Uterus (tissue), 4 donors: ENCODE results near the gene SLC22A23. TPM values are rescaled to one million over a fixed set of nuclear protein-coding genes. Genes with fewer than 3 reads are reported as not detected.
A peak's percentile ranks its signal among the peaks of the same experiment; 100 is the strongest.

Experiments used
- DNase-seq, 2 donors: peaks; one replicate each; pipeline ENCODE4 v3.0.0-alpha.2; 2019 to 2020
- H3K27ac ChIP-seq, 2 donors: fragments of 200-600 bp; sonication (generic); 1 replicate in 1 of 2; 2 replicates in 1 of 2; pipeline ENCODE4 v1.5.1; 2016 to 2018
- H3K27me3 ChIP-seq, 2 donors: fragments of 200-600 bp; sonication (generic); one replicate each; pipeline ENCODE4 v1.5.1; 2018 to 2019; ENCODE audit warnings: control low read depth in 1 of 2
- H3K36me3 ChIP-seq, 2 donors: fragments of 200-600 bp; sonication (generic); one replicate each; pipeline ENCODE4 v1.5.1; 2019; ENCODE audit warnings: control low read depth in 1 of 2
- H3K4me1 ChIP-seq, 2 donors: fragments of 200-600 bp; sonication (generic); one replicate each; pipeline ENCODE4 v1.5.1; 2018 to 2019; ENCODE audit warnings: control low read depth in 1 of 2
- H3K4me3 ChIP-seq, 2 donors: fragments of 200-600 bp; sonication (generic); 1 replicate in 1 of 2; 2 replicates in 1 of 2; pipeline ENCODE4 v1.5.1; 2018 to 2019; ENCODE audit warnings: mild to moderate bottlenecking in 1 of 2
- H3K9me3 ChIP-seq, 2 donors: fragments of 200-600 bp; sonication (generic); one replicate each; pipeline ENCODE4 v1.5.1; 2019; ENCODE audit warnings: control low read depth in 1 of 2
- CTCF ChIP-seq, 4 experiments: fragments of 200-600 bp in 2 of 4; fragments of 450-650 bp in 2 of 4; sonication (generic) in 2 of 4; IDR thresholded peaks; one replicate each; pipeline ENCODE4 v1.5.1; 2016 to 2019; ENCODE audit warnings: antibody characterized with exemption in 4 of 4, mild to moderate bottlenecking in 2 of 4, moderate library complexity in 1 of 4
- POLR2A ChIP-seq, 2 donors: fragments of 450-650 bp; IDR thresholded peaks; one replicate each; pipeline ENCODE4 v1.6.1; 2016; ENCODE audit warnings: antibody characterized with exemption in 2 of 2, mild to moderate bottlenecking in 1 of 2, moderate library complexity in 1 of 2
- intact Hi-C: fragments of 100-400 bp; cut with DNase I; formaldehyde crosslinking; loops from one replicate; pipeline ENCODE4 v1.15.1; 2023; ENCODE audit warnings: low total_unique reads
- total RNA-seq, 4 donors: library from RNA; depleted of rRNA in 3 of 4; stranded (reverse); fragments of >200 nt in 3 of 4; gene quantifications; one replicate each; pipeline versions ENCODE4 v1.1.0 to v1.2.4, GENCODE V29; 2014 to 2023
- donor health status: DM: yes; HTN: yes; CAD: no.

The SLC22A23 gene
- total RNA-seq, 4 donors from 2014 or later = 5.4 to 27.6 (median 9.7) TPM

- Histone ChIP-seq H3K27me3 (no peaks in the 10 kb centered on the region), H3K9me3 (no peaks in the 10 kb centered on the region), H3K27ac (no peak overlapping the region), H3K4me1 (peaks cover 0 to 11% of the 10 kb centered on the region in 2 donors), H3K4me3 (no peak overlapping the region), H3K36me3 (no peaks in the 10 kb centered on the region)
- TF ChIP-seq POLR2A (IDR thresholded peaks at IDR 0.05) (no peak), CTCF (IDR thresholded peaks at IDR 0.05) (no peak)
- DNase-seq = no peak
- intact Hi-C loops = no loop called here
These were observed 194.9 kb downstream of the SLC22A23 start for GRCh38 chr6:3261921-3262320.

- no peak overlapping the region for H3K27ac ChIP-seq
- DNase-seq = no peak
- H3K4me1 ChIP-seq = peaks cover 0 to 11% of the 10 kb centered on the region in 2 donors
- intact Hi-C loops = no loop called here
- H3K36me3 ChIP-seq = no peaks in the 10 kb centered on the region
- TF ChIP-seq CTCF (IDR thresholded peaks at IDR 0.05) = no peak
- no peak for TF ChIP-seq POLR2A (IDR thresholded peaks at IDR 0.05)
- no peaks in the 10 kb centered on the region for H3K9me3 ChIP-seq
- no peaks in the 10 kb centered on the region for H3K27me3 ChIP-seq
- H3K4me3 ChIP-seq = no peak overlapping the region
These were observed 195.4 kb downstream of the SLC22A23 start for GRCh38 chr6:3261518-3261820.

GRCh38 chr6:3260772-3261517 is 195.9 kb downstream of the SLC22A23 start:
- Histone ChIP-seq H3K36me3 (no peaks in the 10 kb centered on the region), H3K4me3 (no peak overlapping the region), H3K27ac (no peak overlapping the region), H3K9me3 (no peaks in the 10 kb centered on the region), H3K4me1 (peaks cover 0 to 11% of the 10 kb centered on the region in 2 donors), H3K27me3 (no peaks in the 10 kb centered on the region)
- DNase-seq = no peak
- TF ChIP-seq CTCF (IDR thresholded peaks at IDR 0.05) (no peak), POLR2A (IDR thresholded peaks at IDR 0.05) (no peak)
- intact Hi-C loops = no loop called here

- H3K9me3 ChIP-seq = no peaks in the 10 kb centered on the region
- intact Hi-C loops = no loop called here
- no peak for DNase-seq
- H3K27me3 ChIP-seq = no peaks in the 10 kb centered on the region
- H3K36me3 ChIP-seq = no peaks in the 10 kb centered on the region
- H3K4me1 ChIP-seq = peaks cover 0 to 11% of the 10 kb centered on the region in 2 donors
- H3K27ac ChIP-seq = no peak overlapping the region
- TF ChIP-seq POLR2A (IDR thresholded peaks at IDR 0.05) (no peak), CTCF (IDR thresholded peaks at IDR 0.05) (no peak)
- H3K4me3 ChIP-seq = no peak overlapping the region
These were observed 196.6 kb downstream of the SLC22A23 start for GRCh38 chr6:3260296-3260695.

DNA sequence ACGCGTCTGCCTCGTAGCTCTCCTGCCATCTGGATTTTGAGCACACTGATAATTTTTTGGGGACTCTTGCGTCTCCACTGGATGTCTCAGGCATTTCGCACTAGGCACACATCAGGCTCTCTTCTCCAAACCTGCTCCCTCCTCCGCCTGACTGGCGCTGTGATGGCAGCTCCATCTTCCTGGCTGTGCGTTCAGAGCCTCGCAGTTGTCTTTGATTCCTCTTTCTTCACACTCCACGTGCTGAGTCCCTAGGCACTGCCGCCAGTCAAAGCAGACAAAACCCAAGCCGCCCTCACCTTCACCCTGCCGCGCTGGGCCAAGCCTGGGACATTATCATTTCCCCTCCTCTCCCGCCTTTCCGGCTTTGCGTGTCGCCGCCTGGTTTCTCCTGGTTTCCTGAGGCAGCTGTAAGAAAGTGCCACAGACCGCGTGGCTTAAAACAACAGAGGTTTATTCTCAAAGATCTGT is 197.3 kb downstream of the SLC22A23 start:
- Histone ChIP-seq H3K27me3 (no peaks in the 10 kb centered on the region), H3K27ac (peak overlapping the region; percentile 73 to 79), H3K9me3 (no peaks in the 10 kb centered on the region), H3K4me3 (peak overlapping the region; percentile 79 to 99), H3K4me1 (peaks cover 0 to 11% of the 10 kb centered on the region in 2 donors), H3K36me3 (no peaks in the 10 kb centered on the region)
- DNase-seq = no peak
- intact Hi-C loops = no loop called here
- TF ChIP-seq CTCF (IDR thresholded peaks at IDR 0.05) (no peak), POLR2A (IDR thresholded peaks at IDR 0.05) (no peak)
